A549 (cell line): Measurements from ENCODE around the gene KREMEN1. TPM values are rescaled to one million over a fixed set of nuclear protein-coding genes. Genes with fewer than 3 reads are reported as not detected.
A peak's percentile ranks its signal among the peaks of the same experiment; 100 is the strongest.

Experiments used
- ATAC-seq, 2 experiments: fragments of 200-7000 bp in 1 of 2; fragments of >200 bp in 1 of 2; cut with Nextera tagmentation in 1 of 2; cut with Tn5 transposase in 1 of 2; 3 replicates each; pipeline versions ENCODE4 v1.8.0 to v1.9.1; 2018 to 2020; ENCODE audit warnings: mild to moderate bottlenecking in 1 of 2, moderate library complexity in 1 of 2
- CTCF ChIA-PET: fragments of 300-600 bp; sonication (Branson Sonifier 250); formaldehyde crosslinking; extraction: SDS; loops from one replicate; lab custom pipeline; 2021; ENCODE audit warnings: antibody characterized with exemption, inconsistent platforms; lab: Yijun Ruan, JAX
- POLR2A ChIA-PET: fragments of 350-600 bp; formaldehyde crosslinking; extraction: SDS; loops from one replicate; lab custom pipeline; 2021; ENCODE audit warnings: antibody characterized with exemption, inconsistent platforms; lab: Yijun Ruan, JAX
- DNase-seq, 2 experiments: peaks; one replicate each; pipeline versions ENCODE4 v3.0.0 to v3.0.0-alpha.2; 2011 to 2016; ENCODE audit warnings: low read depth in 1 of 2, low spot score in 1 of 2
- FAIRE-seq: peaks from 2 replicates; lab custom pipeline; 2011; peaks lifted over from hg19 to GRCh38; lab: Jason Lieb, UNC
- H3K27ac ChIP-seq, 2 experiments: fragments of >200 bp; sonication (Bioruptor Twin); formaldehyde crosslinking; 3 replicates each; pipeline ENCODE4 v1.5.1; 2016 to 2017
- H3K4me1 ChIP-seq: fragments of >200 bp; sonication (Bioruptor Twin); formaldehyde crosslinking; 3 replicates; pipeline ENCODE4 v1.6.1; 2016
- H3K4me2 ChIP-seq: fragments of >200 bp; sonication (Bioruptor Twin); formaldehyde crosslinking; 3 replicates; pipeline ENCODE4 v1.6.1; 2016
- H3K4me3 ChIP-seq: fragments of >200 bp; sonication (Bioruptor Twin); formaldehyde crosslinking; 3 replicates; pipeline ENCODE4 v1.5.1; 2016
- H3K9me3 ChIP-seq: fragments of >200 bp; sonication (Bioruptor Twin); formaldehyde crosslinking; 3 replicates; pipeline ENCODE4 v1.6.1; 2016
- CEBPB ChIP-seq, 2 experiments: fragments of >200 bp in 1 of 2; sonication (Bioruptor Twin) in 1 of 2; formaldehyde crosslinking in 1 of 2; IDR thresholded peaks; 2 replicates each; pipeline ENCODE4 v1.6.1; 2012 to 2016
- CHD4 ChIP-seq: fragments of 200-600 bp; sonication (generic); IDR thresholded peaks from 2 replicates; pipeline ENCODE4 v1.6.1; 2016; ENCODE audit warnings: antibody characterized with exemption, mild to moderate bottlenecking, borderline replicate concordance
- EHMT2 ChIP-seq: fragments of 200-600 bp; sonication (generic); IDR thresholded peaks from 2 replicates; pipeline ENCODE4 v1.6.1; 2016; ENCODE audit warnings: antibody characterized with exemption, low read depth, mild to moderate bottlenecking, moderate library complexity
- FOSB ChIP-seq: fragments of 250-450 bp; sonication (Bioruptor Pico); IDR thresholded peaks from 2 replicates; pipeline ENCODE4 v1.5.0; 2020; ENCODE audit warnings: mild to moderate bottlenecking, moderate library complexity
- FOSL2 ChIP-seq, 2 experiments: fragments of 450-650 bp in 1 of 2; fragments of >200 bp in 1 of 2; sonication (Bioruptor Twin) in 1 of 2; formaldehyde crosslinking; IDR thresholded peaks; 2 replicates each; pipeline versions ENCODE4 v1.5.0 to v1.6.1; 2016 to 2020; ENCODE audit warnings: mild to moderate bottlenecking in 1 of 2, moderate library complexity in 1 of 2
- HEYL ChIP-seq: fragments of 250-450 bp; sonication (Bioruptor Pico); IDR thresholded peaks from 2 replicates; pipeline ENCODE4 v1.8.0; 2021; ENCODE audit warnings: mild to moderate bottlenecking, moderate library complexity
- HOXB5 ChIP-seq: fragments of 250-450 bp; sonication (Bioruptor Pico); IDR thresholded peaks from 2 replicates; pipeline ENCODE4 v1.5.0; 2020; ENCODE audit warnings: mild to moderate bottlenecking, moderate library complexity
- JUNB ChIP-seq: fragments of >200 bp; sonication (Bioruptor Twin); formaldehyde crosslinking; IDR thresholded peaks from 2 replicates; pipeline ENCODE4 v1.6.1; 2016
- KDM1A ChIP-seq: fragments of 200-600 bp; sonication (generic); IDR thresholded peaks from 2 replicates; pipeline ENCODE4 v1.6.1; 2016; ENCODE audit warnings: low read depth, mild to moderate bottlenecking
- MAFK ChIP-seq: fragments of 450-650 bp; IDR thresholded peaks from 2 replicates; pipeline ENCODE4 v1.6.1; 2014; ENCODE audit not compliant: partially characterized antibody
- NFE2L2 ChIP-seq: fragments of 150-350 bp; conservative IDR thresholded peaks from 2 replicates; pipeline ENCODE4 v1.6.1; 2014; ENCODE audit warnings: low read length
- PHF8 ChIP-seq: fragments of 200-600 bp; sonication (generic); IDR thresholded peaks from 2 replicates; pipeline ENCODE4 v1.6.1; 2016; ENCODE audit warnings: low read depth, mild to moderate bottlenecking, antibody characterized with exemption, moderate library complexity, borderline replicate concordance
- POLR2AphosphoS2 ChIP-seq: conservative IDR thresholded peaks from 2 replicates; pipeline ENCODE4 v1.6.1; 2012; ENCODE audit warnings: low read length, improper control_type of control experiment, inconsistent platforms
- RAD21 ChIP-seq, 2 experiments: fragments of >200 bp in 1 of 2; sonication (Bioruptor Twin) in 1 of 2; formaldehyde crosslinking in 1 of 2; IDR thresholded peaks in 1 of 2; conservative IDR thresholded peaks in 1 of 2; 2 replicates in 1 of 2; 3 replicates in 1 of 2; pipeline ENCODE4 v1.6.1; 2012 to 2018; ENCODE audit warnings: inconsistent platforms in 1 of 2
- REST ChIP-seq: fragments of 200-600 bp; sonication (generic); IDR thresholded peaks from 2 replicates; pipeline ENCODE4 v1.6.1; 2016; ENCODE audit warnings: antibody characterized with exemption, mild to moderate bottlenecking, moderate library complexity
- RFX5 ChIP-seq: fragments of 450-650 bp; IDR thresholded peaks from 2 replicates; pipeline ENCODE4 v1.7.1; 2014; ENCODE audit warnings: antibody characterized with exemption, mild to moderate bottlenecking, moderate library complexity
- SMC3 ChIP-seq: fragments of >200 bp; sonication (Bioruptor Twin); formaldehyde crosslinking; IDR thresholded peaks from 3 replicates; pipeline ENCODE4 v1.6.1; 2018; ENCODE audit warnings: inconsistent platforms
- SREBF2 ChIP-seq: fragments of 450-650 bp; IDR thresholded peaks from 2 replicates; pipeline ENCODE4 v1.6.1; 2014; ENCODE audit warnings: mild to moderate bottlenecking, moderate library complexity
- TFCP2L1 ChIP-seq: fragments of 250-450 bp; sonication (Bioruptor Pico); IDR thresholded peaks from 2 replicates; pipeline ENCODE4 v1.5.0; 2021; ENCODE audit warnings: mild to moderate bottlenecking
- USF2 ChIP-seq: fragments of 450-650 bp; IDR thresholded peaks from 2 replicates; pipeline ENCODE4 v1.6.1; 2014; ENCODE audit warnings: antibody characterized with exemption
- ZFP36 ChIP-seq: fragments of 450-650 bp; IDR thresholded peaks from 2 replicates; pipeline ENCODE4 v1.6.1; 2014; ENCODE audit warnings: borderline replicate concordance; ENCODE audit not compliant: partially characterized antibody
- ZSCAN20 ChIP-seq: fragments of 250-450 bp; sonication (Bioruptor Pico); IDR thresholded peaks from 2 replicates; pipeline ENCODE4 v1.8.0; 2022; ENCODE audit warnings: mild to moderate bottlenecking, moderate library complexity
- WGBS: methylation state at CpG from one replicate; pipeline ENCODE4 v1.1.6; 2017; ENCODE audit errors: missing lambda C conversion rate; 5-methylcytosine and 5-hydroxymethylcytosine counted together
- polyA plus RNA-seq, 4 experiments: library from polyadenylated mRNA; depleted of rRNA in 3 of 4; stranded (reverse); fragments of >200 nt; fragmentation: RNase III in 1 of 4; extraction: RNeasy Plus Mini Kit Qiagen cat#74134 plus additional on column Dnase treatment in 1 of 4; gene quantifications; 2 replicates in 3 of 4; 3 replicates in 1 of 4; pipeline ENCODE4 v1.2.3, GENCODE V29; 2011 to 2017
- TF ChIP-seq, protein P1 (sequence below): fragments of >200 bp; sonication (Bioruptor Twin); formaldehyde crosslinking; IDR thresholded peaks from 2 replicates; pipeline ENCODE4 v1.6.1; 2016
- TF ChIP-seq, protein P2 (sequence below): fragments of 150-350 bp; IDR thresholded peaks from 2 replicates; pipeline ENCODE4 v1.6.1; 2014; ENCODE audit warnings: low read depth, mild to moderate bottlenecking, low read length

The KREMEN1 gene
- polyA plus RNA-seq, 2 of the 4 experiments (the other 2 are of a cell fraction), result 1.7 to 2.5 TPM

- H3K4me1 ChIP-seq, result peaks cover 58% of the 10 kb centered on the region
- no peaks in the 10 kb centered on the region for H3K9me3 ChIP-seq
- TF ChIP-seq HOXB5 (CRISPR knock-in tag) (no peak), USF2 (no peak), NFE2L2 (no peak), EHMT2 (no peak), PHF8 (no peak), TFCP2L1 (CRISPR knock-in tag) (no peak), KDM1A (no peak), HEYL (CRISPR knock-in tag) (no peak)
- TF ChIP-seq, protein P1, sequence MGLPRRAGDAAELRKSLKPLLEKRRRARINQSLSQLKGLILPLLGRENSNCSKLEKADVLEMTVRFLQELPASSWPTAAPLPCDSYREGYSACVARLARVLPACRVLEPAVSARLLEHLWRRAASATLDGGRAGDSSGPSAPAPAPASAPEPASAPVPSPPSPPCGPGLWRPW, result no peak
- CTCF ChIA-PET, result interaction anchor here (0.9 to 7.9 kb wide), 25 partner anchors 8 to 440 kb away, joined by 3 to 73 read pairs (median 10); partner anchors contain the start of gene ZNRF3
- H3K27ac ChIP-seq, result peak overlapping the region; percentile 70 to 87
- no peak for ATAC-seq
- DNase-seq, result no peak
- peak overlapping the region; percentile 59 for H3K4me2 ChIP-seq
- no peak for FAIRE-seq
- H3K4me3 ChIP-seq, result no peak overlapping the region
- POLR2A ChIA-PET, result interaction anchor here (1.3 to 1.9 kb wide), 2 partner anchors 10 to 158 kb away, joined by 3 to 8 read pairs; partner anchors contain the start of gene ZNRF3
- 82% methylated on average over 2 of the region's 2 CpGs for WGBS
Measured at GRCh38 chr22:29041408-29041807, 31.4 kb upstream of the KREMEN1 start.

- ATAC-seq (peak in 1 of 2 experiments; percentile 20; a peak in 2 of 6 replicates), DNase-seq (no peak), FAIRE-seq (no peak)
- peak overlapping the region; percentile 74 to 81 for H3K27ac ChIP-seq
- H3K4me2 ChIP-seq, result peak overlapping the region; percentile 77
- TF ChIP-seq FOSL2 (IDR thresholded peaks at IDR 0.05), result no peak
- no peak for TF ChIP-seq FOSL2 (CRISPR knock-in tag; IDR thresholded peaks at IDR 0.05)
- TF ChIP-seq CEBPB (IDR thresholded peaks at IDR 0.05), result no peak
- TF ChIP-seq, protein P2, sequence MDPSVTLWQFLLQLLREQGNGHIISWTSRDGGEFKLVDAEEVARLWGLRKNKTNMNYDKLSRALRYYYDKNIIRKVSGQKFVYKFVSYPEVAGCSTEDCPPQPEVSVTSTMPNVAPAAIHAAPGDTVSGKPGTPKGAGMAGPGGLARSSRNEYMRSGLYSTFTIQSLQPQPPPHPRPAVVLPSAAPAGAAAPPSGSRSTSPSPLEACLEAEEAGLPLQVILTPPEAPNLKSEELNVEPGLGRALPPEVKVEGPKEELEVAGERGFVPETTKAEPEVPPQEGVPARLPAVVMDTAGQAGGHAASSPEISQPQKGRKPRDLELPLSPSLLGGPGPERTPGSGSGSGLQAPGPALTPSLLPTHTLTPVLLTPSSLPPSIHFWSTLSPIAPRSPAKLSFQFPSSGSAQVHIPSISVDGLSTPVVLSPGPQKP, result no peak
- TF ChIP-seq CHD4, result no peak
- H3K4me3 ChIP-seq, result 0 out of 3 replicates have a peak overlapping the region, but pooled peaks have one; percentile 17
- ChIA-PET CTCF (interaction anchor here (0.9 to 7.9 kb wide), 8 partner anchors 8 to 444 kb away, joined by 3 to 73 read pairs (median 4); no protein-coding TSS in a partner anchor), POLR2A (no interaction called here)
- H3K9me3 ChIP-seq, result no peaks in the 10 kb centered on the region
- peaks cover 43% of the 10 kb centered on the region for H3K4me1 ChIP-seq
- 55% methylated on average over 7 of the region's 7 CpGs for WGBS
Measured at GRCh38 chr22:29043906-29044575, 28.8 kb upstream of the KREMEN1 start.

DNA sequence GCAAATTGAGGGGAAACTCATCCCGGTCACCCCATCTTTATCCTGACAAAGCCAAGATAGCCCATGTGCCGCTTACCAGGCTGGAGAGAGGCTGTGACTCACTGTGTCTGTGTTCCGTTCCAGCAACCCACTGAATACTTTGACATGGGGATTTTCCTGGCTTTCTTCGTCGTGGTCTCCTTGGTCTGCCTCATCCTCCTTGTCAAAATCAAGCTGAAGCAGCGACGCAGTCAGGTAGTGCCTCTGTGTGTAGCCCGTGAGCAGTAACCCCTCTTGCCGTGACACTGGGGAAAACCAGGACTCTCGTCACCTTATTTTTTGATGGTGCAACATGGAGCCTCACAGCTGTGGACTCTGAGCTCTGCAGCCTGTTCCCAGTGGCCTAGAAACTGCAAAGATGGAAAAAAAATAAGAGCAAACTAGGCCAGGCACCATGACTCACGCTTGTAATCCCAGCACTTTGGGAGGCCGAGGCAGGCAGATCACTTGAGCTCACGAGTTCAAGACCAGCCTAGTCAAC lies 28.1 kb upstream of the KREMEN1 start:
- H3K27ac ChIP-seq, result peak overlapping the region; percentile 74 to 81
- FAIRE-seq, result no peak
- CTCF ChIA-PET, result interaction anchor here (0.8 to 7.9 kb wide), 3 partner anchors 9 to 1192 kb away, joined by 3 to 73 read pairs (median 4); no protein-coding TSS in a partner anchor

More for the DNA sequence above, 28.1 kb upstream of the KREMEN1 start:
- 0 out of 3 replicates have a peak overlapping the region, but pooled peaks have one; percentile 17 for H3K4me3 ChIP-seq
- TF ChIP-seq REST (no peak), JUNB (no peak), POLR2AphosphoS2 (no peak), ZFP36 (no peak), USF2 (no peak), RFX5 (no peak), MAFK (no peak), FOSB (CRISPR knock-in tag) (no peak), HOXB5 (CRISPR knock-in tag) (no peak), SREBF2 (no peak), ZSCAN20 (CRISPR knock-in tag) (no peak), RAD21 (conservative IDR thresholded peaks at IDR 0.05 in 1 of 2, IDR thresholded peaks at IDR 0.05 in 1 of 2) (no peak), SMC3 (no peak)
- TF ChIP-seq, all 56 proteins: peak for 0
- 61% methylated on average over 12 of the region's 13 CpGs for WGBS
- POLR2A ChIA-PET, result no interaction called here
- H3K4me1 ChIP-seq, result peaks cover 38% of the 10 kb centered on the region
- H3K9me3 ChIP-seq, result no peaks in the 10 kb centered on the region
- ATAC-seq (peak in 1 of 2 experiments; percentile 43; a peak in 3 of 6 replicates), DNase-seq (no peak)
- H3K4me2 ChIP-seq, result peak overlapping the region; percentile 77
